CD4-positive, alpha-beta T cell treated with Interferon alpha-2 for 1 hour (primary cell): ENCODE results near the gene KIF15.

Experiments used
- DNase-seq, 2 donors: peaks; one replicate each; pipeline ENCODE4 v3.0.0-alpha.2; 2020 to 2022

Gene KIF15

GRCh38 chr3:44885618-44886017 lies 124.0 kb downstream of the KIF15 start:
- DNase-seq = no peak

- no peak for DNase-seq
Measured at GRCh38 chr3:44886561-44886960, 125.0 kb downstream of the KIF15 start.

DNA sequence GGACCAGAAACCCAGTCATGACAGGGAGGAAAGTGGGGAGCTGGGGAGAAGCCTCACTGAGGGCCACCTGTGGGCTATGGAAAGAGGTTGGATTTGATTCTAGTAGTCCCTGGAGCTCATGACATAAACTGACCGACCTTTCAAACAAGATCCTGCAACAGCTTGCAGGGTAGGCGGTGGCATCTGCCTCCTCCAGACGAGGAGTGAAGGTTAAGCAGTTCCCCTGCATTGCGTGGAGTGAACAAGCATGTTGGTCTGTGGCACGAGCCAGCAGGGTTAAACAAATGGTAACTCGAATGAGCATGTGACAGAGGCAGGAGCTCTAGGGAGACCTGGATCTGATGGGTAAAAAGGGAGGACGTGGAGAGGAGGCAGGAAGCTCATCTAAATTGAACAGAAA lies 125.5 kb downstream of the KIF15 start:
- no peak for DNase-seq

GRCh38 chr3:44890258-44890657 lies 128.7 kb downstream of the KIF15 start:
- DNase-seq = no peak

- no peak for DNase-seq
Measured at GRCh38 chr3:44890852-44891251, 129.3 kb downstream of the KIF15 start.

DNA sequence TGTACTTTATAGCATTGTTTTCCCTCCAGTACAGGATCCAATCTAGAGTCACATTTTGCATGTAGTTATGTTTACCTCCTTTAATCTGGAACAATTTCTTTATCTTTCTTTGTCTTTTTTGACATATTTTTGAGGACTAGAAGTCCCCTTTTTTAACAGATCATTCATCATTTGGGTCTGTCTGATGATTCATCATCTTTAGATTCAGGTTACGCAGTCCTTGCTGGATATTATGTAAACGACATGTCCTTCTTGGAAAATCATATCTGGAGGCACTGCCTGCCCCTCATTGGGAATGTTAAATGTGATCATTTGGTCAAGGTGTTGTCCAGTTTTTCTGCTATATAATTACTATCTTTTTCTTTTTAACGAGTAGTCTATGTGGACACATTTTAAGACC lies 131.1 kb downstream of the KIF15 start:
- DNase-seq = no peak

- DNase-seq = no peak
Measured at GRCh38 chr3:44893097-44893496, 131.5 kb downstream of the KIF15 start.

DNA sequence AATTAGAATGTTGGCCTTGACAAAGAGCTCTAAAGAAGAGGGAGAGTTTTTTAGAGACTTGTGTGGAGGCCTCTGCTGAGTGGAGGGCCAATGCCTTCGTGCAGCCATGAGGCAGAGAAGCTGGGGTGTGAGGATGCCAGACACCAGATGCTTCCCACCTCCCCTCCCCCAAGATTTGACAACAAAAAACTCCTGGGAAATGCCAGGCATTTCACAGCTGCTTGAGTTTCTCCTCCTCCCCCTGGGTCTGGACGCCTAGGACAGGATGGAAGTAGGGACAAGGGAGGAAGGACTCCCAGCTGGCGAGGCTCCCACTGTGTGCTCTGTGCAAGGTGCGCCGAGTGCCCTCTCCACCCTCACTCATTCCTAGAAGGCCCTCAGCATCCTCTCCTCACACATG lies 132.9 kb downstream of the KIF15 start:
- DNase-seq = no peak

DNA sequence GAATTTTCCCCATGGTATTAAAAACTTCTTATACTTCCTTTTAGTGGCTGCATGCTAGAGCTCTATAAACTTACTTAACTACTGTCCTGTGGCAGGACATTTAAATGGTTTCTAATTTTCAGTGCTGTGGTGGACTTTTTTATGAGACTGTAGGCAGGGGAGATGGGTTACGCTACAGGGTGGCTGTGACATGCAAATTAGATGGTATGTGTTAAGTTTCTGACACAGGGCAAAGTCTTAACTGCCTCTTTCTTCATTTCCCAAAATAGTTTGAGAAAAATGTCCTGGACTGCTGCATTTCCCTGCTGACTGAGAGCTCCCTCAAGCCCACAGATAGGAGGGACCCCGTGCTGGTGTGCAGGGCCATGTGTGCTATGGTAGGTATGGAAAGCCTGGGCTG lies 134.8 kb downstream of the KIF15 start:
- no peak for DNase-seq

DNA sequence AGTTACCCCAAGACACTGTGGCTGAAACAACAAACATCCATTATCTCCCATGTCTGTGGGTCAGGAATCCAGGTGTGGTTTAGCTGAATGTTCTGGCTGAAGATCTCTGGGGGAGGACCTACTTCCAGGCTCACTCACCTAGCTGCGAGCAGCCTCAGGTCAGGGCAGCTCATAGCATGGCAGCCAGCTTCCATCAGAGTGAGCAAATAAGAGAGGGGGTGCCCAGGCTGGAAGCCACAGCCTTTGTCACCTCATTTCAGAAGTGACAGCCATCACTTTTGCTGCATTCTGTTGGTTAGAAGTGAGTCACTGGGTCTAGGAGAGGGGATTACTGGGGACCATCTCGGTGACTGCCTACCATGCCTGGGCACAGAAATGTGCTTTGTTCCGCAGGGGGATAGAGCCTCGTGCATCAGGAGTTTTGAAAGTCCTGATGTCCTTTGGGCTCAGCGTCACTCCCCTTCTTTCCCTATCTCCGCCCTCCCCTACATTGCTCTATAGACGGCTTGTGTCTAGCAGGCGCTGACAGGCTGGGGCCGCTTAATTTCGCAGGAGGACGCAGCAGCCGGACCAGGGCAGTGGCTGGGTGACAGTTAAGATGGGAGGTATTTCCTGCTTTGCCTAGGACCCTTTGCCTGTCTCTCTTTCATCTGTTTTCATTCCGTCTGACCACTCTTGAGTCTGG lies 138.2 kb downstream of the KIF15 start:
- DNase-seq = no peak

GRCh38 chr3:44902628-44903027 lies 141.0 kb downstream of the KIF15 start:
- DNase-seq = no peak
